Stimulated activated CD8-positive, alpha-beta memory T cell treated with anti-CD3 and anti-CD28 coated beads, Interleukin-7, amount 100 ng/mL, for 1 hour (primary cell): ENCODE data around the gene SSH3.

Source experiments
- DNase-seq, 2 donors: peaks; one replicate each; pipeline ENCODE4 v3.0.0-alpha.2; 2020; ENCODE audit warnings: low read depth in 2 of 2

Gene SSH3

GRCh38 chr11:67292671-67293070 lies 10.7 kb upstream of the SSH3 start:
- DNase-seq, result no peak

GRCh38 chr11:67293090-67293489 lies 10.2 kb upstream of the SSH3 start:
- no peak for DNase-seq

- DNase-seq, result no peak
These were observed 7.5 kb upstream of the SSH3 start for GRCh38 chr11:67295846-67296245.

- DNase-seq, result no peak
These were observed 4.5 kb upstream of the SSH3 start for GRCh38 chr11:67298786-67299185.

- no peak for DNase-seq
These were observed 3.7 kb upstream of the SSH3 start for GRCh38 chr11:67299471-67300191.

GRCh38 chr11:67300256-67300755 lies 3.0 kb upstream of the SSH3 start:
- no peak for DNase-seq

- no peak for DNase-seq
These were observed 2.5 kb upstream of the SSH3 start for GRCh38 chr11:67300756-67301312.

- no peak for DNase-seq
These were observed 1.9 kb upstream of the SSH3 start for GRCh38 chr11:67301313-67301921.

GRCh38 chr11:67301951-67302516 lies 1.3 kb upstream of the SSH3 start:
- DNase-seq, result no peak

- no peak for DNase-seq
These were observed 679 bp upstream of the SSH3 start for GRCh38 chr11:67302571-67303131.

- no peak for DNase-seq
These were observed 593 bp downstream of the SSH3 start for GRCh38 chr11:67303835-67304411.

- DNase-seq, result no peak
These were observed 1.3 kb downstream of the SSH3 start for GRCh38 chr11:67304511-67305113.

GRCh38 chr11:67306769-67307544 lies 3.6 kb downstream of the SSH3 start:
- DNase-seq, result no peak

GRCh38 chr11:67307545-67308001 lies 4.2 kb downstream of the SSH3 start:
- no peak for DNase-seq

- no peak for DNase-seq
These were observed 4.9 kb downstream of the SSH3 start for GRCh38 chr11:67308031-67308866.

GRCh38 chr11:67309166-67309565 lies 5.8 kb downstream of the SSH3 start:
- DNase-seq, result no peak

GRCh38 chr11:67309661-67310061 lies 6.3 kb downstream of the SSH3 start:
- no peak for DNase-seq

GRCh38 chr11:67310246-67311050 lies 7.1 kb downstream of the SSH3 start:
- no peak for DNase-seq

GRCh38 chr11:67311051-67311555 lies 7.8 kb downstream of the SSH3 start:
- DNase-seq, result no peak
